ENCODE measurements around the gene NUMB.

Gene NUMB

DNA sequence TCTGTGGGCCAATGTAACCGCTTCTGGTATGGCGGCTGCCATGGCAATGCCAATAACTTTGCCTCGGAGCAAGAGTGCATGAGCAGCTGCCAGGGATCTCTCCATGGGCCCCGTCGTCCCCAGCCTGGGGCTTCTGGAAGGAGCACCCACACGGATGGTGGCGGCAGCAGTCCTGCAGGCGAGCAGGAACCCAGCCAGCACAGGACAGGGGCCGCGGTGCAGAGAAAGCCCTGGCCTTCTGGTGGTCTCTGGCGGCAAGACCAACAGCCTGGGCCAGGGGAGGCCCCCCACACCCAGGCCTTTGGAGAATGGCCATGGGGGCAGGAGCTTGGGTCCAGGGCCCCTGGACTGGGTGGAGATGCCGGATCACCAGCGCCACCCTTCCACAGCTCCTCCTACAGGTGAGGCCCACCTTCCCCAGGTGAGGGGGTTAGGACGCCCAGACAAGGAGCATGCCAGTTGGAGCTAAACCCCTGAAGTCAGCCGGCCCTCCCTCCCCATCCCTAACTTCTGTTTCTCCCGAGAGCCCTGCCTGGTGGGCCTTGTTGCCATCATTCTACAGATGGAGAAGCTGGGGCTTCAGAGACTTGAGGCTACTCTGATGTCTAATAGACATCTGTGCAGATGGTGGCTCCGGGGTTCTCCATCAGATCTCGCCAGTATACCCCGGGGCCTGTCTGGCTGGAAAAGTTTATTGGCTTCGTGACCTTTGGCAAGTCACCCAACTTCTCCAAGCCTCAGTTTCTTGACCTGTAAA lies 195.7 kb downstream of the NUMB start:
- no peak for DNase-seq (ENCODE audit: low read depth in 2 of 3, low spot score in 1 of 3)

DNA sequence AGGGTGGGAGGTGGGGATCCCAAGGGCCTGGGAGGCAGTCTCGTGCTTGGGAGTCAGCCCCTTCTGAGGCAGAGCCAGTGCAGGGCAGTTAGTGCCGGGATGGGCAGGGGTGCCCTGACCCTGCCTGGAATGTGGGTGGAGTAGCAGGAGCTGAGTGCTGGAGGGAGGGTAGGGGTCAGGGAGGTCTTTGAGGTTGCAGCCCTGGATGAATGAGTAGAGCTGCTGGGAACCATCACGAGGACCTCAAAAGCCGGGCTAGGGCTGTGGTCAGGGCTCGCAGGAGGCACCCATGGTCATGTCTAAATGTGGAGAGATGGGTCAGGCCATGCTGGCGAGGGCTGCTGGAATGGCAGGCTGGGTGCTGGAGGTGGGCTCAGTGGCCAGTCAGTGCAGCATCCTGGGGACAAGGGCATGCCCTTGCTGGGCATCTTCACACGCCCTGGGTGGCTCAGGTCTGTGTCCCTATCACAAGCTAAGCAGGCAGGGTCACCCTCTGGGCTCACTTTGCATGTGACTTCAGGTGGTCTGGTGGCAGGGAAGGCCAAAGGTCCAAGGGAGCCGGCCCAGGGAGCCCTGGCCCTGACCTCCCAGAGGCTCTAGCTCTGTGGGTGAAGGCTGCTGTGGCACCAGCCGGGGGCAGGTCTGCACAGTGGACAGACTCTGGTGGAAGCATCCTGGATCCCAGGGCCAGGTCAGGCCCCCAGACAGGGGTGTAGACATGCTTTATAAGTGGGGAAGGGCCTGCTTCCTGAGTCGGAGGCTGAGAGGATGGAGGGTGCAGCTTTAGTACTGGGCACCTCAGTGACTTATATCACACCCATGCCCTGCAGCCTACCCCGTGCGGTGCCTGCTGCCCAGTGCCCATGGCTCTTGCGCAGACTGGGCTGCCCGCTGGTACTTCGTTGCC lies 196.6 kb downstream of the NUMB start:
- no peak for DNase-seq (ENCODE audit: low read depth in 2 of 3, low spot score in 1 of 3)

DNA sequence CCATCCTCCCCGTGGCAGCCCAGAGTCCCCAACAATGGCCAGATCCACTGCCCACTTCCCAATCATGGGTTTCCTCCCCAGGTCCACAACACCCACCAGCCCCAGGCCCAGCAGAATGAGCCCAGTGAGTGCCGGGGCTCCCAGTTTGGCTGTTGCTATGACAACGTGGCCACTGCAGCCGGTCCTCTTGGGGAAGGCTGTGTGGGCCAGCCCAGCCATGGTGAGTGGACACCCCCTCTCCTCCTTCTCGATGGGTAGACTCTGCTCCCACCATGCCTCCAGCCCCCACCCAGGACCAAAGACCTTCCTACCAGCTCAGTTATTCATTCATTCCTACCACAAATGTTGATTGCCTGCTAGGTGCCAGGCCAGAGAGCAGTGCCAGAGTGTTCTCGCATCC lies 197.3 kb downstream of the NUMB start:
- no peak for DNase-seq (ENCODE audit: low read depth in 2 of 3, low spot score in 1 of 3)

DNA sequence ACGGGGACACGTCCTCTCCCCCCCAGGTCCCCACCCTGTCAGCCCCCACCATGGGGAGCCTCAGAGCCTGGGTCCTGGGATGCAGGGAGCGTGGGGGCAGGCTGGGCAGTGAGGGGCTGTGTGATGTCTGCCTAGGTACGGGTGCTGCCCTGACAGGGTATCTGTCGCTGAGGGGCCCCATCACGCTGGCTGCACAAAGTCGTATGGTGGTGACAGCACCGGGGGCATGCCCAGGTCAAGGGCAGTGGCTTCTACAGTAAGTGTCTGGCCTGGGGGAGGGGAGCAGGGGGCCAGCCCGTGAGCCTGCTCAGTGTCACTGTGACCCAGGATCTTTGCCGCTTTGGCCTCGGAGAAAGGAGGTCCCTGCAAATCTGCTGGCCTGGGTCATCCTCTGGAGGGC lies 197.8 kb downstream of the NUMB start:
- no peak for DNase-seq (ENCODE audit: low read depth in 2 of 3, low spot score in 1 of 3)

- DNase-seq (ENCODE audit: low read depth in 2 of 3, low spot score in 1 of 3), result no peak
Measured at GRCh38 chr14:73259837-73260236, 198.5 kb downstream of the NUMB start.

DNA sequence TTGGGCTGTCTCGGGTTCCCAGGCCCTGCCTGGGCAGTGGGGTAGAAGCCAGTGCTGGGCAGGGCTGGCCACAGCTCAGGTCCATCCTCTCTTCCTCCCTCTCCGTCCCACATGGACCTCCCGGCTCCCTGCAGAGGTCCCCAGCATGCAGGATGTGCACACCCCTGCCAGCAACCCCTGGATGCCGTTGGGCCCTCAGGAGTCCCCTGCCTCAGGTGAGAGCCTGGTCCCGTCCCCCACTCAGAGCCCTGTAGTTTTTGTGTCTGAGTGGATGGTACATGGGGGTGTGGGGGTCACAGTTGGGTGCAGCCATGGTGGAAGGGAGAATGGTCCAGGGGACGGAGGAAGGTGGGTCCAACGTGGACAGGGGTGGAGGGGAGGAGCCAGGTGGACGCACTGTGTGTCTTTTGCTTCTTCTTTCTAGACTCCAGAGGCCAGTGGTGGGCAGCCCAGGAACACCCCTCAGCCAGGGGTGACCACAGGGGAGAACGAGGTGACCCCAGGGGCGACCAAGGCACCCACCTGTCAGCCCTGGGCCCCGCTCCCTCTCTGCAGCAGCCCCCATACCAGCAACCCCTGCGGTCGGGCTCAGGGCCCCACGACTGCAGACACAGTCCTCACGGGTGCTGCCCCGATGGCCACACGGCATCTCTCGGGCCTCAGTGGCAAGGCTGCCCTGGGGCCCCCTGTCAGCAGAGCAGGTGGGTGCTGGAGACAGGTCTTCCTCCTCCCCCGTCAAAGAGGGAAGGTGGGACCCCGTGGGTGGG lies 199.3 kb downstream of the NUMB start:
- DNase-seq (ENCODE audit: low read depth in 2 of 3, low spot score in 1 of 3), result no peak

DNA sequence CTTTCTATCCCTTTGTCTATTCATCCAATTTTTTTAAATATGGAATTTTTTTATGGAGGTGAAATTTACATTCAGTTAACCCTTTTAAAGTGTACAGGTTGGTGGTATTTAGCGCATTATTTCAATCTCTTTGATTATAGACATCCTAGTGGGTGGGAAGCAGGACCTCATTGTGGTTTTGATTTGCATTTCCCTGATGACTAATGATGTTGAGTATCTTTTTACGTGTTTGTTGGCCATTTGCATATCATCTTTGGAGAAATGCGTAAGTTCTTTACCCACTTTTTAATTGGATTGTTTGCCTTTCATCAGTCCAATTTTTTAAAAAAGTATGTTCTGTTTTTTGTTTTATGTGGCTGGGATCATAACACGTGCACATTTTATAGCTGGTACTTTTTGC lies 200.3 kb downstream of the NUMB start:
- no peak for DNase-seq (ENCODE audit: low read depth in 2 of 3, low spot score in 1 of 3)

GRCh38 chr14:73255693-73256225 lies 202.6 kb downstream of the NUMB start:
- no peak for DNase-seq (ENCODE audit: low read depth in 2 of 3, low spot score in 1 of 3)

DNA sequence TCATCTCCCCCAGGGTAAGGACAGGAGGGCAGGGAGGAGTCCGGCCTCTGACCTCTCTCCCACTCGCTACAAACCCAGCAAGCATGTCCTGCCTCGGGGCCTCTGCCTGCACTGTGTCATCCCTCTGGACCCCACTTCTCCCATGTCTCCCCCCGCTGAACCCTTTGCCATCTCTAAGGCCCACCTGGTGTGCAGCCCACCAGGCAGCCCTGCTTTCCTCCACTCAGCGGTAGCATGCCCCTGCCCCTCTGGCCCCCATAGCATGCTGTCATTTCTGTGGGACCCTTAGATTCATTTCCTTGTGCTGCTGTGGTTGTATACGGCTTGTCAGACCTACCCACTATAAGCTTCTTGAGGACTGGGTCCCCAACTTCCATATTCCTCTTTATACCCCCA lies 203.3 kb downstream of the NUMB start:
- no peak for DNase-seq (ENCODE audit: low read depth in 2 of 3, low spot score in 1 of 3)

DNA sequence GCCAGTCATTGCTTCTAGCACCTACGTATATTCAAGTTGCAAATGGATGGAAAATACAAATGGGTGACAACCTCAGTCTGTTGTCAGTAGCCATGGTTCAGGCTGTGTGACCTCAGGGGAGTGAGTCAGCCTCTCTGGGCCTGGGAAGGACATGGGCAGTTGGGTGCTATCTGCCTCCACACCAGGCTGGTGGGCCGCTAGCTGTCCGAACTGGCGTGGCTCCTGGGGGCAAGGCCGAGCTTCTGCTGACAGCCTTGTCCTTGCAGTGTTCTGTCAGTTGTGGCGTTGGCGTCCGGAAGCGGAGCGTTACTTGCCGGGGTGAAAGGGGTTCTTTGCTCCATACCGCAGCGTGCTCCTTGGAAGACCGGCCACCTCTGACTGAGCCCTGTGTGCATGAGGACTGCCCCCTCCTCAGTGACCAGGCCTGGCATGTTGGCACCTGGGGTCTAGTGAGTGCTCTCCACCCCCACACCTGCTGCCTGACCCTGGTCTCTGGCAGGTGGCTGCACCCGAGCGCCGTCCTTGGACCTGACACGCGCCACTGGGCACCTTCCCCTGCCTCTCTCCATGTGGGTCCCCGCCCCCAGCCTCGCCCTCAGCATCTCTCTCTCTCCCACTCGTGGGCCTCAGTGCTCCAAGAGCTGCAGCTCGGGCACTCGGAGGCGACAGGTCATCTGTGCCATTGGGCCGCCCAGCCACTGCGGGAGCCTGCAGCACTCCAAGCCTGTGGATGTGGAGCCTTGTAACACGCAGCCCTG lies 203.9 kb downstream of the NUMB start:
- no peak for DNase-seq (ENCODE audit: low read depth in 2 of 3, low spot score in 1 of 3)

GRCh38 chr14:73253721-73254120 lies 204.6 kb downstream of the NUMB start:
- DNase-seq (ENCODE audit: low read depth in 2 of 3, low spot score in 1 of 3), result no peak

GRCh38 chr14:73253323-73253610 lies 205.1 kb downstream of the NUMB start:
- DNase-seq (ENCODE audit: low read depth in 2 of 3, low spot score in 1 of 3), result no peak

DNA sequence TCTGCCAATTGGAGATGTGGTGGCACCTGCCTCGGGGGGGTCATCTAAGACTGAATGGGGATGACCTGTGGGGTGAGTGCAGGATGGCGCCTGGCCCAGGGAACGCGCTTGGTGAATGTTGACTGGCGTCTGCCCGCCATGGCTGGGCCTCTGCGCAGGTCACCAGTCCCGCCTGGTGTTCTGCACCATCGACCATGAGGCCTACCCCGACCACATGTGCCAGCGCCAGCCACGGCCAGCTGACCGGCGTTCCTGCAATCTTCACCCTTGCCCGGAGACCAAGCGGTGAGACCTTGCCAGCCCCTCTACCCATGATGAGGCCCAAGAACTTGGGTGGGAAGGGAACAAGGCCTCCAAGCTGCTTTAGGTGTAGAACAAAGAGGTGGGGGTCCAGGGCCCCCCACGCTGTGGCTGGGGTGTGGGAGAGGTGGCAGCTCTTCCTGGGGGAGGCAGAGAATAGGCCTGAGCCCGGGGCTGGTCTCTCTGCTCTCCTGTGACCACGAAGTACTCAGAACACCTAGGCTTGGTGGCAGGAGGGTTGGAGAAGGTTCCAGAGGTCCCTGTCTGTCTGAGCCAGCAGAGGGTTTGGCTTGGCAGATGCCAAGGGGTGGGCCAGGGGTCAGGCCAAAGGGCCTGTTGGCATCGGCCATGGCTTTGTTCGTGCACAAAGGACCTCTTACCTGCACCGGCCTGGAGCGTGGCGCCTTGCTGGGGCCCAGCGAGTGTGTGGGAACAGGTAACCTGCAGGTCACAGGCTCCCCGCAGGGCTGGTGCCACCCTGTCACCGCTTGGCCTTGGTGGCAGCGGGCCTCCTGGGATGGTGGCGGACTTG lies 205.6 kb downstream of the NUMB start:
- no peak for DNase-seq (ENCODE audit: low read depth in 2 of 3, low spot score in 1 of 3)

DNA sequence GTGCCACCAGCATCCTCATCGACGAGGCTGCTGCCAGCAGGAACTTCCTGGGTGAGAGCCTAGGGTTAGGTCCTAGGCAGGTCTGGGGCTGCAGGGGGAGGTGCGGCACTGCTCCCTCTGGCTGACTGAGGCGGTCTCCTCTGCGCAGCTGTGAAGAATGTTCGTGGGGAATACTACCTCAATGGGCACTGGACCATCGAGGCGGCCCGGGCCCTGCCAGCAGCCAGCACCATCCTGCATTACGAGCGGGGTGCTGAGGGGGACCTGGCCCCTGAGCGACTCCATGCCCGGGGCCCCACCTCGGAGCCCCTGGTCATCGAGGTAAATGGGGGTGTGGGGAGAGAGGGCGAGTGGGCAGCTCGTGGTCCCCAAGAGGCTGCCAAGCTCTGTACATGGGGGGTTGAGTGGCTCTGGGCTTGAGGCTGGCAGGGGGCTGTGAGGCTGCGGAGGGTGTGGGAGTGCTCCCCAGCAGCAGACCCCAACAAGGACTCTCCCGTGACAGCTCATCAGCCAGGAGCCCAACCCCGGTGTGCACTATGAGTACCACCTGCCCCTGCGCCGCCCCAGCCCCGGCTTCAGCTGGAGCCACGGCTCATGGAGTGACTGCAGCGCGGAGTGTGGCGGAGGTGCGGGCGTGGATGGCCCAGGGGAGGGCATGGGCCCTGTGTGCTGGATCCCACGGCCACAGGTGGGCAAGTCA lies 206.7 kb downstream of the NUMB start:
- no peak for DNase-seq (ENCODE audit: low read depth in 2 of 3, low spot score in 1 of 3)

- DNase-seq (ENCODE audit: low read depth in 2 of 3, low spot score in 1 of 3), result no peak
Measured at GRCh38 chr14:73250781-73251500, 207.4 kb downstream of the NUMB start.

DNA sequence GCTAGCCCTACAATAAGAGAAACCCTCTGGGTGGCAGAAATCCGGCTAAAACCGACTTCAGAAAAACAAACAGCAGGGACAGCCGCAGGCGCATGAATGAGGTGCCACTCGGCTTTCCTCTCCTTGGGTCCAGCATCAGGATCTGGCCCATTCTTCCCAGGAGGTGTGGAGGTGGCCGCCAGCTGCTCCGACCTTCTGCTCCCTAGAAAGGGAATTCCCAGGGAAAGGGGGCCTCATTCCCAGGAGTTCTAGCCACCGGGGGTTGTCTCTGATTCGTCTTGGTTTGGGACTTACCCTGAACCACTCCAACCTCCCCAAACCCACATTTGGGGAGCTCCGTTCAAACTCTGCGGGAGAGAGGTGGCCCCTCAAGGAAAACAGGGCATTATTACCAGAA lies 208.0 kb downstream of the NUMB start:
- DNase-seq (ENCODE audit: low read depth in 2 of 3, low spot score in 1 of 3), result no peak

DNA sequence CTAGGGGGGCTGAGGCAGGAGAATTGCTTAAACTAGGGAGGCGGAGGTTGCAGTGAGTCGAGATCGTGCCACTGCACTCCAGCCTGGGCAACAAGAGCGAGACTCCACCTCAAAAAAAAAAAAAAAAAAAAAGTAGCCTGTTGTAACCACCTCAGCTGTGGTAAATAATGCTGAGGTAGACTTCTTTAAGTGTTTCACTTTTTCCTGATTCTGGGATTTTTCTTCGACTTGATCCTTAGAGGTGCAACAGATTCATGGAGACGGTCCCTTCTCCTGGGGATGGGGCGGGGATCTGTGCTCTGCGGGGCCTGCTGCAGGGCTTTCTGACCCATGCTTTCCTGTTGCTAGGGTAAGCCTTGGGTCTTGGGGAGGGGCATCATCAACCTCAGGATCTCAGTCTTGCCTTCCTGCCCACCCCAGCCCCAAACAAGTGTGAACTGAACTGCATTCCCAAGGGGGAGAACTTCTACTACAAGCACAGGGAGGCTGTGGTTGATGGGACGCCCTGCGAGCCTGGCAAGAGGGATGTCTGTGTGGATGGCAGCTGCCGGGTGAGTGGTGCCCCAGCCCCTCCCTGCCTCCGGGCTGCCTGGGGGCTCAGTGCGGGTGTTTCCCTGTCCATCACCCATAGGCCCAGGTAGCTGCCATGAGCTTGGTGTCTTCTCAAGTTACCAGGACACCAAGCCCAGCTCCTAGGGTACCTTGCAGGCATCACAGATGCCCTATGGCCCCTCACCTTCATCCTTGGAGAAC lies 208.6 kb downstream of the NUMB start:
- no peak for DNase-seq (ENCODE audit: low read depth in 2 of 3, low spot score in 1 of 3)

- no peak for DNase-seq (ENCODE audit: low read depth in 2 of 3, low spot score in 1 of 3)
Measured at GRCh38 chr14:73249108-73249507, 209.2 kb downstream of the NUMB start.
